Ishikawa (cell line): ENCODE data around the gene WNT6.

Source experiments
- EGR1 ChIP-seq: IDR thresholded peaks from 2 replicates; pipeline ENCODE4 v1.6.1; 2012
- EP300 ChIP-seq: IDR thresholded peaks from 2 replicates; pipeline ENCODE4 v1.6.1; 2012; ENCODE audit warnings: borderline replicate concordance
- FOXM1 ChIP-seq: IDR thresholded peaks from 2 replicates; pipeline ENCODE4 v1.6.1; 2012; ENCODE audit warnings: low read depth, borderline replicate concordance
- MAX ChIP-seq: IDR thresholded peaks from 2 replicates; pipeline ENCODE4 v1.6.1; 2012
- NFIC ChIP-seq: IDR thresholded peaks from 2 replicates; pipeline ENCODE4 v1.6.1; 2012
- TEAD4 ChIP-seq: IDR thresholded peaks from 2 replicates; pipeline ENCODE4 v1.6.1; 2012
- YY1 ChIP-seq: IDR thresholded peaks from 2 replicates; pipeline ENCODE4 v1.6.1; 2012; ENCODE audit warnings: low read depth

GRCh38 chr2:218860950-218861381 is 1.4 kb downstream of the WNT6 start:
- TF ChIP-seq YY1 (0 out of 2 replicates have a peak, but pooled peaks have one; percentile 23), EGR1 (no peak), MAX (no peak), FOXM1 (no peak), EP300 (no peak), TEAD4 (no peak), NFIC (no peak)
